Lung (tissue), 12 donors: ENCODE data around the gene SIL1. TPM values are rescaled to one million over a fixed set of nuclear protein-coding genes. Genes with fewer than 3 reads are reported as not detected.

Experiments used
- ATAC-seq: fragments of 200-7000 bp; cut with Tn5 transposase; one replicate; pipeline ENCODE4 v1.9.1; 2020; ENCODE audit warnings: moderate number of reproducible peaks; ENCODE audit not compliant: insufficient read depth, low FRiP score
- DNase-seq, 3 donors: peaks; one replicate each; pipeline ENCODE4 v3.0.0-alpha.2; 2013 to 2017
- H3K27ac ChIP-seq, 2 donors: one replicate each; pipeline ENCODE4 v1.5.1; 2013; ENCODE audit warnings: mild to moderate bottlenecking in 2 of 2, moderate library complexity in 2 of 2, control low read depth in 1 of 2, inconsistent platforms in 1 of 2, low read depth in 1 of 2, low read length in 1 of 2
- H3K27me3 ChIP-seq, 3 donors: one replicate each; pipeline ENCODE4 v1.5.1; 2013; ENCODE audit warnings: low read length in 2 of 3; ENCODE audit not compliant: control insufficient read depth in 3 of 3, insufficient read depth in 3 of 3
- H3K36me3 ChIP-seq, 4 donors: one replicate each; pipeline ENCODE4 v1.5.1; 2013; ENCODE audit warnings: low read length in 4 of 4, mild to moderate bottlenecking in 1 of 4, moderate library complexity in 1 of 4; ENCODE audit not compliant: control insufficient read depth in 4 of 4, insufficient read depth in 4 of 4
- H3K4me1 ChIP-seq, 5 donors: one replicate each; pipeline ENCODE4 v1.5.1; 2013; ENCODE audit warnings: low read length in 5 of 5, mild to moderate bottlenecking in 2 of 5, moderate library complexity in 1 of 5; ENCODE audit not compliant: control insufficient read depth in 5 of 5, insufficient read depth in 5 of 5
- H3K4me3 ChIP-seq: one replicate; pipeline ENCODE4 v1.5.1; 2013; ENCODE audit warnings: mild to moderate bottlenecking, control low read depth, moderate library complexity
- H3K9ac ChIP-seq, 2 donors: one replicate each; pipeline ENCODE4 v1.5.1; 2013; ENCODE audit warnings: low read length in 2 of 2, control low read depth in 1 of 2; ENCODE audit not compliant: insufficient read depth in 1 of 2
- H3K9me3 ChIP-seq, 4 donors: one replicate each; pipeline ENCODE4 v1.5.1; 2013; ENCODE audit warnings: low read length in 3 of 4, mild to moderate bottlenecking in 1 of 4, moderate library complexity in 1 of 4; ENCODE audit not compliant: control insufficient read depth in 4 of 4, insufficient read depth in 3 of 4
- CTCF ChIP-seq: IDR thresholded peaks from 2 replicates; pipeline ENCODE4 v1.5.1; 2012; ENCODE audit warnings: mild to moderate bottlenecking; ENCODE audit errors: control extremely low read depth, extremely low read depth
- WGBS, 2 donors: extraction: QIAGEN DNeasy Blood & Tissue Kit; methylation state at CpG; one replicate each; pipeline ENCODE4 v1.1.7; 2013; 5-methylcytosine and 5-hydroxymethylcytosine counted together
- polyA plus RNA-seq, 2 donors: library from polyadenylated mRNA; stranded (reverse); fragments of 200-250 nt; gene quantifications; one replicate each; pipeline ENCODE4 v1.2.1, GENCODE V29; 2013
- total RNA-seq, 2 donors: library from RNA; depleted of rRNA in 1 of 2; stranded (reverse); fragments of >200 nt in 1 of 2; gene quantifications; one replicate each; pipeline ENCODE4 v1.2.1, GENCODE V29; 2014 to 2021
- donor health status: control.
- donor health status: control.
- donor health status: Bipolar disorder and iron deficiency.
- donor health status: healthy.
- donor health status: DM: yes; HTN: yes; CAD: no.

SIL1 gene
- total and polyA plus RNA-seq, 4 donors = 38.5 to 109 (median 78.4) TPM

DNA sequence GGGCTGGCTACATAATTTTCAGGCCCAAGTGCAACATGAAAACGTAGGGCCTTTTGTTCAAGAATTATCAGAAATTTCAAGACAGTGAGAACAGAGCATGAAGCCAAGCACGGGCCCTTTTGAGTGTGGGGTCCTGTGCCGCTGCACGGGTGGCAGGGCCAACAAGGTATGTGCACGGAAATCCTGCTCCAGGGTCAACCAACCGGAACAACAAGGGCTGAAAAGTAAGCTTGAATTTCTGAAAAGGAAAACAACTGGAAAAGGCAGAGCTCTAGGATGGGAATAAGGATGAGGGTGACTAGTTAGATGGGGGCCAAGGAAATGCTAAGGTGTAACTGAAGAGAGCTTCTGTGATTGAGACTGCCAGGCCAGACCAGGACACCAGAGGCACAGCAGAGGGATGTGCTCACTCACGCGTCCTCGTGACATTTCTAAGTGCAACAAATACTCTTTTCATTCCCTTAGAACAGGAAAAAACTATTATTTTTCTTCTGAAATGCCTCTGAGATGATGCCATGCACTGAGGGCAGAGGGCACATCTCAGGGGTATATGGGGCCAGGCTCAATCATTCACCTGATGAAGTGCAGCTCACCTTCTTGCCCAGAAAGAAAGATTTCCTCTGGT is 242.4 kb downstream of the SIL1 start:
- peaks cover 7 to 60% (median 37%) of the 10 kb centered on the region in 5 donors for H3K4me1 ChIP-seq
- no peak for TF ChIP-seq CTCF
- H3K36me3 ChIP-seq = peaks cover 0 to 2% (median 0%) of the 10 kb centered on the region in 4 donors
- no peaks in the 10 kb centered on the region for H3K27me3 ChIP-seq
- H3K27ac ChIP-seq = no peak overlapping the region
- DNase-seq = no peak
- ATAC-seq = no peak
- H3K4me3 ChIP-seq = no peak overlapping the region
- H3K9me3 ChIP-seq = no peaks in the 10 kb centered on the region
- no peak overlapping the region for H3K9ac ChIP-seq
- WGBS, 2 donors = 83 to 88% methylated on average over 9 of the region's 9 CpGs

GRCh38 chr5:138955013-138955660 is 243.0 kb downstream of the SIL1 start:
- peaks cover 0 to 3% (median 0%) of the 10 kb centered on the region in 4 donors for H3K36me3 ChIP-seq
- peaks cover 7 to 60% (median 40%) of the 10 kb centered on the region in 5 donors for H3K4me1 ChIP-seq
- no peak overlapping the region for H3K9ac ChIP-seq
- no peaks in the 10 kb centered on the region for H3K27me3 ChIP-seq
- H3K9me3 ChIP-seq = no peaks in the 10 kb centered on the region
- H3K27ac ChIP-seq = no peak overlapping the region
- DNase-seq = peak; percentile 92 to 95 (median 94)
- no peak for ATAC-seq
- TF ChIP-seq CTCF = no peak
- 76% methylated on average over 12 of the region's 12 CpGs for WGBS, 2 donors
- no peak overlapping the region for H3K4me3 ChIP-seq

GRCh38 chr5:138954257-138955012 is 243.7 kb downstream of the SIL1 start:
- H3K4me1 ChIP-seq = peaks cover 7 to 65% (median 42%) of the 10 kb centered on the region in 5 donors
- WGBS, 2 donors = 81 to 85% methylated on average over 4 of the region's 4 CpGs
- DNase-seq = peak in 1 of 3 donors; percentile 34

More at GRCh38 chr5:138954257-138955012, 243.7 kb downstream of the SIL1 start:
- no peak for ATAC-seq
- H3K9ac ChIP-seq = no peak overlapping the region
- peaks cover 0 to 3% (median 0%) of the 10 kb centered on the region in 4 donors for H3K36me3 ChIP-seq
- no peaks in the 10 kb centered on the region for H3K27me3 ChIP-seq
- TF ChIP-seq CTCF = no peak
- H3K4me3 ChIP-seq = no peak overlapping the region
- no peaks in the 10 kb centered on the region for H3K9me3 ChIP-seq
- H3K27ac ChIP-seq = peak overlapping the region; percentile 53 to 55
